ENCODE measurements around the gene GIMAP4. TPM values are rescaled to one million over a fixed set of nuclear protein-coding genes. Genes with fewer than 3 reads are reported as not detected.

Gene GIMAP4
- total RNA-seq, 2 experiments from 2014 or later = 20.7 to 23.6 TPM

GRCh38 chr7:150620617-150621371 lies 53.6 kb downstream of the GIMAP4 start:
- Mint-ChIP-seq H3K4me1 (ENCODE audit: low read depth) (peaks cover 79% of the 10 kb centered on the region), H3K9me3 (peaks cover 10% of the 10 kb centered on the region), H3K36me3 (ENCODE audit: low read depth) (peaks cover 48% of the 10 kb centered on the region), H3K27me3 (no peaks in the 10 kb centered on the region), H3K4me3 (peak overlapping the region; percentile 57), H3K27ac (peak overlapping the region; percentile 85)
- Histone ChIP-seq H3K4me1 (ENCODE audit: insufficient read depth, low read length) (peaks cover 12% of the 10 kb centered on the region), H3K4me3 (ENCODE audit: low read length) (no peak overlapping the region), H3K36me3 (ENCODE audit: insufficient read depth, low read length) (no peaks in the 10 kb centered on the region), H3K27me3 (ENCODE audit: control insufficient read depth in 1 of 2, insufficient read depth in 2 of 2, low read length in 2 of 2) (no peaks in the 10 kb centered on the region), H3K27ac (ENCODE audit: low read depth in 1 of 2, low read length in 2 of 2) (peak overlapping the region in 1 of 2 donors; percentile 38), H3K9me3 (ENCODE audit: control insufficient read depth in 1 of 2, insufficient read depth in 1 of 2, low read length in 2 of 2) (peaks cover 9 to 11% of the 10 kb centered on the region in 2 experiments)
- peak in 1 of 14 experiments; percentile 14 for DNase-seq
- intact Hi-C loops (cut with DNase I, micrococcal nuclease) = no loop called here
- CTCF ChIA-PET = interaction anchor here (1.5 kb wide), 1 partner anchor 172 kb away, joined by 4 read pairs; no protein-coding TSS in a partner anchor
- POLR2A ChIA-PET = interaction anchor here (0.6 to 3.2 kb wide), 13 partner anchors 8 to 172 kb away, joined by 3 to 13 read pairs (median 4); partner anchors contain the start of genes GIMAP1, GIMAP4, GIMAP6 and GIMAP7
- no peak for ATAC-seq (ENCODE audit: poor library complexity)
- TF ChIP-seq CTCF (IDR thresholded peaks at IDR 0.05) = no peak

DNA sequence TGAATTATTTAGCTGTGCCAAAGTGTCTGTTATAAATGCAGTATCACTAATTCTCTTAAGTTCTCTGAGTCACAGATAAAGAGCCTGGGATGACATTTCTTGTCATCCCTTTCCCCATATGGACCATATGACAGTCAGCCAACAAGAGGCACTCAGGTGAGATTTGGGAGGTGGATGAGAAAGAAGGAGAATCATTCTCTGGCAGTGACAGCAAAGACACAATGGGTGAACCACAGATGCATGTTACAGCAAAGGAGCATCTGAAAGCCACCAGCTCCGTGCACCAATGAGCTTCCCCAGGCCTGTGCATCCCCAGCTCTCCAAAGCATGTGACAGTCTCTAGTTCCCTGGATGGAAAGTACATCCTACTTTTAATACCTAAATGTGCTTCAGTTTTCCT lies 54.2 kb downstream of the GIMAP4 start:
- TF ChIP-seq CTCF (IDR thresholded peaks at IDR 0.05) = no peak
- H3K4me3 Mint-ChIP-seq = peak overlapping the region; percentile 57
- CTCF ChIA-PET = interaction anchor here (1.5 kb wide), 1 partner anchor 173 kb away, joined by 4 read pairs; no protein-coding TSS in a partner anchor
- Histone ChIP-seq H3K36me3 (ENCODE audit: insufficient read depth, low read length) (peaks cover 5% of the 10 kb centered on the region), H3K9me3 (ENCODE audit: control insufficient read depth in 1 of 2, insufficient read depth in 1 of 2, low read length in 2 of 2) (peaks cover 11 to 14% of the 10 kb centered on the region in 2 experiments), H3K27me3 (ENCODE audit: control insufficient read depth in 1 of 2, insufficient read depth in 2 of 2, low read length in 2 of 2) (no peaks in the 10 kb centered on the region), H3K4me1 (ENCODE audit: insufficient read depth, low read length) (peaks cover 17% of the 10 kb centered on the region), H3K27ac (ENCODE audit: low read depth in 1 of 2, low read length in 2 of 2) (peak overlapping the region in 1 of 2 donors; percentile 38), H3K4me3 (ENCODE audit: low read length) (no peak overlapping the region)
- peak in 2 of 14 experiments; percentile 30 to 40 for DNase-seq
- H3K9me3 Mint-ChIP-seq = peaks cover 11% of the 10 kb centered on the region
- H3K4me1 Mint-ChIP-seq (ENCODE audit: low read depth) = peaks cover 80% of the 10 kb centered on the region
- ATAC-seq (ENCODE audit: poor library complexity) = no peak
- peak overlapping the region; percentile 85 for H3K27ac Mint-ChIP-seq
- H3K36me3 Mint-ChIP-seq (ENCODE audit: low read depth) = peaks cover 54% of the 10 kb centered on the region
- intact Hi-C loops (cut with DNase I, micrococcal nuclease) = no loop called here
- H3K27me3 Mint-ChIP-seq = no peaks in the 10 kb centered on the region
- POLR2A ChIA-PET = interaction anchor here (0.6 to 3.2 kb wide), 13 partner anchors 9 to 172 kb away, joined by 3 to 13 read pairs (median 4); partner anchors contain the start of genes GIMAP1, GIMAP4, GIMAP6 and GIMAP7

Other genes with a start within 250 kb of the GIMAP4 start
- gene LRRC61, start 244.0 kb upstream of the GIMAP4 start, total RNA-seq = 1 to 10 TPM; 3.1 to 5.0 TPM
- gene ACTR3C, start 243.8 kb upstream of the GIMAP4 start, total RNA-seq = 1 to 10 TPM; 1.9 to 3.4 TPM
- not detected for gene RARRES2, start 225.8 kb upstream of the GIMAP4 start, total RNA-seq
- 10 to 100 TPM; 58.2 to 59.8 TPM for gene REPIN1, start 198.6 kb upstream of the GIMAP4 start, total RNA-seq
- under 1 TPM; 0.38 to 0.45 TPM for gene ZNF775, start 188.1 kb upstream of the GIMAP4 start, total RNA-seq
- gene GIMAP8, start 116.8 kb upstream of the GIMAP4 start, total RNA-seq = 1 to 10 TPM; 2.9 to 3.8 TPM
- 10 to 100 TPM; 48.4 to 50.7 TPM for gene GIMAP7, start 52.5 kb upstream of the GIMAP4 start, total RNA-seq
- gene GIMAP6, start 65.0 kb downstream of the GIMAP4 start, total RNA-seq = 10 to 100 TPM; 14.3 to 14.9 TPM
- gene GIMAP2, start 118.3 kb downstream of the GIMAP4 start, total RNA-seq = 10 to 100 TPM; 64.1 to 65.1 TPM
- gene GIMAP1, start 149.2 kb downstream of the GIMAP4 start, total RNA-seq = 1 to 10 TPM; 8.0 to 8.1 TPM
- gene GIMAP5, start 170.0 kb downstream of the GIMAP4 start, total RNA-seq = 10 to 100 TPM; 31.3 to 35.2 TPM
- not detected for gene TMEM176B, start 233.0 kb downstream of the GIMAP4 start, total RNA-seq
- gene TMEM176A, start 233.4 kb downstream of the GIMAP4 start, total RNA-seq = not detected

Data from CD4-positive, alpha-beta T cell (primary cell).